Endometrial microvascular endothelial cells (primary cell): ENCODE data around the gene BCL7B. TPM values are rescaled to one million over a fixed set of nuclear protein-coding genes. Genes with fewer than 3 reads are reported as not detected.
"Not testable (repeated sequence)": the region's sequence is repeated elsewhere in the genome, so short reads cannot be mapped to it uniquely, and the experiment has no call there.

Source experiments
- in situ Hi-C: cut with HindIII; loops from 2 replicates; pipeline ENCODE4 v1.10.0; 2017; ENCODE audit warnings: low sequenced_read_pairs, low pct_unique_long_range_greater_than_20kb; ENCODE audit errors: inconsistent ontology term
- total RNA-seq: library from RNA; depleted of rRNA; stranded (reverse); fragments of >200 nt; gene quantifications from one replicate; pipeline ENCODE4 v1.2.3, GENCODE V29; 2015; ENCODE audit errors: inconsistent ontology term

Gene BCL7B
- total RNA-seq, 1 donor from 2014 or later: 112 TPM

DNA sequence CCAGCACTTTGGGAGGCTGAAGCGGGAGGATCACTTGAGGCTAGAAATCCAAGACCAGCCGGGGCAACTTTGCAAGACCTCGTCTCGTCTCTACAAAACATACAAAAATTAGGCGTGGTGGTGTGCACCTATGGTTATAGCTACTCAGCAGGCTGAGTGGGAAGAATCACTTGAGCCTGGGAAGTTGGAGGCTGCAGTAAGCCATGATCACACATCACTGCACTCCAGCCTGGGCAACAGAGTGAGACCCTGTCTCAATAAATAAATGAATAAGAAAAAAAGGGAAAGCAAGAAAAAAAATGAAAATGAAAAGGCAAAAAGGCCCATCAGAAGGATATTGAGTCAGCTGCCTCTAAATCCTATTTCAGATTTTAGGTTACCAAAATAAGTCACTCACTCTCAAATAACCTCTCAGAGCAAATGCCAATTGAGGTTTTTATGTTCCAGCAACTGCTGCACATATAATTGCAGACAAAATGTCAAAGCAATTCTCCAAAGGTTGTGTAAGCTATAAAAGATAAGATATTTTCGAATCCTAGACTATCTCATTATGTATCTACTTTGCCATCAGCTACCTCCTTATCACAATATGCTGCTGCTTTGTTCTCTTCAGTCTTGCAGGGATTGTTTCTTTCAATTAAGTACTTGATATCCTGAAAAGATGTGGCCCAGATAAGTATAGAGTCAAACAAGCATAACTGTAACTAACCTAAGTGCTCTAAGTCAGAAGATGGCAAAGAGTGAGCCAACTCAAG, 40.1 kb downstream of the BCL7B start:
- in situ Hi-C loops: no loop called here

DNA sequence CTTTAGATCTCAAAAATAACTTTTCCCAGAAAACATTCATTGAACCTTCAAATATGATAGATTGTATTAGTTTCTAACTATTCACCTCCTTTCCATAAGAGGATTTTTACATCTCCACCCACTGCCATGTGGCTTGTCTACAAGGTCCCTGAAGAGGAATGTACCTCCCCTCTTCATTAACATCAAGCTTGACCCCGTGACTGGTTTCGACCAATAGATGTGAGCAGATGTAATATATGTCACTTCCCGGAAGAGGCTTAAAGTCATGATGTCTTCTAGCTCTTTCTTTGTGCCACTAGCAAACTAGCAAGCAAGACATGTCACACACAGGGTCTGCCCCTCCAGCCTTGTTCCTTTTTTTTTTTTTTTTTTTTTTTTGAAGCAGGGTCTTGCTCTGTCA, 42.3 kb downstream of the BCL7B start:
- in situ Hi-C loops: no loop called here

DNA sequence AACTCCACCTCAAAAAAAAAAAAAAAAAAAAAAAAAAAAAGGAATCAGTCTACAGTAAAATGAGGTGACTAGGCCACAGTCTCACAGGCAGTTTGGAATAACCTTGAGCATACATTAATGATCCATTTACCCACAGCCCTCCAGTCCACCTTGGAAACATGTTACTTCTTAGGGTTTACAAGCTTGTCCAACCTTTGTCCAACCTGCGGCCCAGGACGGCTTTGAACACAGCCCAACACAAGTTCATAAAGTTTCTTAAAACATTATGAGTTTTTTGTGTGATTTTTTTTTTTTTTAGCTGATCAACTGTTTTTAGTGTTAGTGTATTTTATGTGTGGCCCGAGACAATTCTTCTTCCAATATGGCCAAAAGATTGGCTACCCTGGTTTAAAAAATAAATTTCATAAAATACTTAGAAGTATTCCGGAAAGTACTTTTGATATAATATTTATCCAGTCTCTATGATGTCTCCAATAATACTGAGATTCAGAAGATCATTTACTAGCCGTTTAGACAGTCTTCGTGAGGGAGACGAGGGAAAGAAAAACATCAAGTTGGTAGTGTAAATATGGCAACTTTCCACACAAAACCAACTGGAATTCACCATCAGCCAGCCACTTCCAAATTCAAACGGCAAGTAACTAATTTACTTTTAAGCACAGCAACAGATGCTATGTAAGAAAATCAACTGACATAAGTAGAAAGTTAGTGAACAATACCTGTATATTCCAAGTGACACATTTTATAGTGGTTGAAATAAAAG, 45.3 kb downstream of the BCL7B start:
- in situ Hi-C loops: no loop called here

DNA sequence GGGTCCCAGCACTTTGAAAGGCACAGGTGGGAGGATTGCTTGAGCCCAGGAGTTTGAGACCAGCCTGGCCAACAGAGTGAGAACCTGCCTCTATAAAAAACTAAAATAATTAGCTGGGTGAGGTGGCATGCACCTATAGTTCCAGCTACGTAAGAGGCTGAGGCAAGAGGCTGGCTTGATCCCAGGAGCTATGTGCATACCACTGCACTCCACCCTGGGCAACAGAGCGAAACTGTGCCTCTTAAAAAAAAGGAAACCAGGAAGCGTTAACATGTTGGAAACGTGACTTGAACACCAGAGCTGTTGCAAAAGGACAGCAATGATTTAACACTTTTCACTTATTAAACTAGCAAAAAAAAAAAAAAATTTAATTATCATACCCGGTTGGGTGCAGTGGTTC, 48.0 kb downstream of the BCL7B start:
- in situ Hi-C loops: no loop called here

DNA sequence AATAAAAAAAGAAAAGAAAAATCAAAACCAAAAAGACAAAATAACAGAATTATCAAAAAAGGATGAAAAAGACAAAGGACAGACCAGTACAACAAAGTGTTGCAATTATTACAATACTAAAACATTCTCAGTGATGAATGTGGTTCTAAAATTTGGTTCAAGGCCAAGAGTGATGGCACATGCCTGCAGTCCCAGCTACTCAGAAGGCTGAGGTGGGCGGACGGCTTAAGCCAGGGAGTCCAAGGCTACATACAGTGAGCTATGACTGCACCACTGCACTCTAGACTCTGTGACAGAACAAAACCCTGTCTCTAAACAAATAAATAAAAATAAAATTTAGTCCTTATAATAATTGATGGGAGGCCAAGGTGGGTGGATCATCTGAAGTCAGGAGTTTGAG, 49.9 kb downstream of the BCL7B start:
- in situ Hi-C loops: no loop called here

DNA sequence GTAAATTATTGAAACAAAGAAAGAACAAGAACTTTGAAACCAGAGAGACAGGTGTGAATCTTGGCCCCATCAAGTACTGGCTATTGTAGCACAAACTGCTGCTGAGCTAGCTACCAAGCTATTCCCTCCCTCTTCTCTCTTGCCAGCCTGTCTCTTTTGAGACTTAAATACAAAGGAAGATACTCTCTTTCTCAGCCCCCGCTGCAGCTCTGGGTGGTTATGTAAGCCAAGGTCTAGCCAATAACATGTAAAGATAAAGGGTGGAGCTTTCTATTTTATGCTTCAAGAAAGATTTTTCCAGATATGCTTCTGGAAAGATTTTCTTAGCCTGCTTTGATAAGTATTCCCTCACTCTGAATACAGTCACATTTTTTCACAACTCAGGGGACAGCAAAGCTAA, 52.6 kb downstream of the BCL7B start:
- in situ Hi-C loops: no loop called here

DNA sequence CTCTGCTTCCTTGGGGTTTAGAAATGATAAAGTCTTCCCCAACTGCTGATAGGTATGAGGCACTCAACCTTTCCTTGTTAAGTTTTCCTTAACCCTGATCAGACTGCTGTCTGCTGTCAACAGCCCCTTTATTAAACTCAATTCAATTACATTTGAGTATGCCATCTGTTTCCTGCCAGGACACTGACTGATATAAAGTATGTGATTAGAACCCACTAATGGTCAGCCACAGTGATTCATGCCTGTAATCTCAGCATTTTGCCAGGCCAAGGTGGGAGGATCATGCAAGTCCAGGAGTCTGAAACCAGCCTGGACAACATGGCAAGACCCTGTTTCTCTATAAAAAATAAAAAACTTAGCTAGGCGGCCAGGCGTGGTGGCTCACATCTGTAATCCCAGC, 53.5 kb downstream of the BCL7B start:
- in situ Hi-C loops: no loop called here

DNA sequence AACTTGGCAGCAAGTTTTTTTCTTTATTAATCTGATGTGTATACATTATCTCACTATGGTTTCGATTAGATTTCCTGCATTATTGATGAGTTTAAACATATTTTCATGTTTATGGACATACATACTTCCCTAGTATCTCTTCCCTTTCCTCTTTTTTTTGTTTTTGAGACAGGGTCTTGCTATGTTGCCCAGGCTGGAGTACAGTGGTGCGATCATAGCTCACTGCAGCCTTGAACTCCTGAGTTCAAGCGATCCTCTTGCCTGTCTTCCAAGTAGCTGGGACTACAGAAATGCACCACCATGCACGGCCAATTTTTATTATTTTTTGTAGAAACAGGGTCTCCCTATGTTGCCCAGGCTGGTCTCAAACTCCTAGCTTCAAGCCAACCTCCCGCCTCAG, 54.3 kb downstream of the BCL7B start:
- in situ Hi-C loops: no loop called here

DNA sequence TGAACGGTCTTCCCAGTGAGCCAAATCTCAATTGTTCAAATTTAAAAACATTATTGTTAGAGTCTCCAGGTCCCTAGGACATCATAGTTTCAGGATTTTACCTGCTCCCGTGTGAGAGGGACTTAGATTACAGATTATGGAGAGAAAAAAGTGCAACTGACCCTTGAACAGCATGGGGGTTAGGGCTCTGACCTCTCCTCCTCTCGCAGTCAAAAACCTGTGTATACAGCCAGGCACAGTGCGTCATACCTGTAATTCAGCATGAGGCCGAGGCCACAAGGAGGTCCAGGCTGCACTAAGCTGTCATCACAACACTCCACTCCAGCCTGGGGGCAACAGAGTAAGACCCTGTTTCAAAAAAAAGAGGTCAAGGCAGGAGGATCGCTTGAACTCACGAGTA, 60.9 kb downstream of the BCL7B start:
- in situ Hi-C loops: no loop called here

DNA sequence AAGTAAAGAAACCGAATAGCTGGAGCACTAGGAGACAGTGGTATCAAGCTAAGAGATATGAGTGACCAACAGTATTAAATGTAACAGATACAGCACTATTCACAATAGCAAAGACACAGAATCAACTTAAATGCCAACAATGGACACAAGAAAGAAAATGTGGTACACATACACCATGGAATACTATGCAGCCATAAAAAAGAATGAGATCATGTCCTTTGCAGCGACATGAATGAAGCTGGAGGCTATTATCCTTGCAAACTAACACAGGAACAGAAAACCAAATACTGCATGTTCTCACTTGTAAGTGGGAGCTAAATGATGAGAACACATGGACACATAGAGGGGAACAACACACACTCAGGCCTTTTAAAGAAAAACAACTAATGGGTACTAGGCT, 62.0 kb downstream of the BCL7B start:
- in situ Hi-C loops: not testable (repeated sequence)

DNA sequence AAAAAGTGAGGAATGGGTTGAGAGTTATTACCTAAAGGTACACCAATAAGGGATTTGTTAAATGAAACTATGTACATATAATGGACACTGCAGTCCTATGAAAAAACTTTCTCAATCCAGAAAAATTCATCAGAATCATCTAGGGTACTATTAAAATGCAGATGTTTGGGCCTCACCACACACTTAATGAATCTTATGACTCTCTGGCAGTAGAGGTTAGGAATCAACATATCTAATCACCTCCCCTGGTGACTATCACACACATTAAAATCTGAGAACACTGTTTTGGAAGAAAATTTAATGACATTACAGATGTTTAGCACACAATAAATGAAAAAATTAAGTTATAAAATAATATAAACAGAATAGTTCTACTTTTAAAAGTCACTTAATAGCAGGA, 67.5 kb downstream of the BCL7B start:
- in situ Hi-C loops: no loop called here

DNA sequence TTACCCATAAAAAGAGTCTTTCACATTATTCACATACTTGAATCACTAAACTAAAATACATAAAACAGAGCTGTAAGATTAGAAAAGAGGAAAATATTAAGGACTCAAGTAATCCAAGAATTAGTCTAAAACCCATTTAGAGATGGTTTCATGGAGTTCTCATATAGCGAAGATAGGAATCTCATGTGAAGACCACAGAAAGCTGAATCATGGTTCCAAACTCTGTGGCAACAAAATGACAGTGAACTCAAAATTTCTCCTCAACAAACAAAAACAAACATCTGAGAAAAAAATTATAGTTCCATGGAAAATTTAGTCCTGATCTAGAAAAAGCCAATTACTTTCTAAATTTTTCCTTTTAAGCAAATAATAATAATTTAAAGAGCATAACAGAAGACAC, 70.0 kb downstream of the BCL7B start:
- in situ Hi-C loops: no loop called here

Other genes with a start within 250 kb of the BCL7B start
- gene NSUN5, start 248.9 kb downstream of the BCL7B start, total RNA-seq: 14.6 TPM
- not detected for gene TRIM50, start 229.6 kb downstream of the BCL7B start, total RNA-seq
- not detected for gene FKBP6, start 229.5 kb downstream of the BCL7B start, total RNA-seq
- 1.6 TPM for gene FZD9, start 123.9 kb downstream of the BCL7B start, total RNA-seq
- gene BAZ1B, start 35.4 kb downstream of the BCL7B start, total RNA-seq: 35.7 TPM
- gene TBL2, start 20.9 kb upstream of the BCL7B start, total RNA-seq: 77.2 TPM
- gene MLXIPL, start 66.8 kb upstream of the BCL7B start, total RNA-seq: not detected
- not detected for gene VPS37D, start 110.1 kb upstream of the BCL7B start, total RNA-seq
- 5.0 TPM for gene DNAJC30, start 125.8 kb upstream of the BCL7B start, total RNA-seq
- 72.6 TPM for gene BUD23, start 125.9 kb upstream of the BCL7B start, total RNA-seq
- gene STX1A, start 162.0 kb upstream of the BCL7B start, total RNA-seq: 6.2 TPM
- gene ABHD11, start 181.1 kb upstream of the BCL7B start, total RNA-seq: 23.7 TPM
- not detected for gene CLDN3, start 212.6 kb upstream of the BCL7B start, total RNA-seq